HG03060 (cell line): Measurements from ENCODE around the gene RPS21.

Experiments
- ATAC-seq: cut with Tn5 transposase; IDR thresholded peaks from one replicate; pipeline ENCODE4 v1.9.1; 2021; ENCODE audit warnings: low read depth, moderate number of reproducible peaks; ENCODE audit not compliant: unreplicated experiment

RPS21 gene

GRCh38 chr20:62408055-62408454, 21.2 kb downstream of the RPS21 start:
- ATAC-seq = no peak

GRCh38 chr20:62408640-62409039, 21.7 kb downstream of the RPS21 start:
- no peak for ATAC-seq

GRCh38 chr20:62409086-62409853, 22.4 kb downstream of the RPS21 start:
- ATAC-seq = no peak

GRCh38 chr20:62409931-62410745, 23.2 kb downstream of the RPS21 start:
- ATAC-seq = no peak

GRCh38 chr20:62410746-62411478, 24.0 kb downstream of the RPS21 start:
- no peak for ATAC-seq

GRCh38 chr20:62411479-62412193, 24.7 kb downstream of the RPS21 start:
- ATAC-seq = no peak

- no peak for ATAC-seq
Observed at GRCh38 chr20:62412194-62413024, 25.5 kb downstream of the RPS21 start.

- ATAC-seq = no peak
Observed at GRCh38 chr20:62413025-62413570, 26.2 kb downstream of the RPS21 start.

GRCh38 chr20:62413896-62414481, 27.1 kb downstream of the RPS21 start:
- no peak for ATAC-seq

GRCh38 chr20:62415354-62416111, 28.6 kb downstream of the RPS21 start:
- ATAC-seq = no peak

- no peak for ATAC-seq
Observed at GRCh38 chr20:62416651-62417637, 30.0 kb downstream of the RPS21 start.

- ATAC-seq = no peak
Observed at GRCh38 chr20:62417981-62418708, 31.2 kb downstream of the RPS21 start.

GRCh38 chr20:62418709-62419487, 32.0 kb downstream of the RPS21 start:
- ATAC-seq = no peak

- no peak for ATAC-seq
Observed at GRCh38 chr20:62419759-62420158, 32.9 kb downstream of the RPS21 start.

- no peak for ATAC-seq
Observed at GRCh38 chr20:62420846-62421715, 34.2 kb downstream of the RPS21 start.
